ENCODE measurements around the gene MED13.
"Not testable (repeated sequence)": the region's sequence is repeated elsewhere in the genome, so short reads cannot be mapped to it uniquely, and the experiment has no call there.

- TF ChIP-seq EZH2phosphoT487 (IDR thresholded peaks at IDR 0.05; ENCODE audit: insufficient read depth, low read depth); EZH2 (IDR thresholded peaks at IDR 0.05; ENCODE audit: insufficient read depth, poor library complexity, severe bottlenecking): not testable (repeated sequence)
These were observed 66.5 kb downstream of the MED13 start for GRCh38 chr17:61998534-61998933.
